HUES64 (cell line): Measurements from ENCODE around the gene RGS6.
A peak's percentile ranks its signal among the peaks of the same experiment; 100 is the strongest.

Experiments
- H3K27ac ChIP-seq: 2 replicates; pipeline ENCODE4 v1.7.0; 2013; ENCODE audit warnings: low read depth, low read length, inconsistent platforms
- H3K27me3 ChIP-seq: 2 replicates; pipeline ENCODE4 v1.6.1; 2013; ENCODE audit warnings: mild to moderate bottlenecking, low read length; ENCODE audit not compliant: insufficient read depth
- H3K36me3 ChIP-seq: 2 replicates; pipeline ENCODE4 v1.6.1; 2013; ENCODE audit warnings: mild to moderate bottlenecking, low read length; ENCODE audit not compliant: insufficient read depth
- H3K4me1 ChIP-seq: 2 replicates; pipeline ENCODE4 v1.6.1; 2013; ENCODE audit warnings: mild to moderate bottlenecking, low read length, moderate library complexity; ENCODE audit not compliant: insufficient read depth
- H3K4me3 ChIP-seq: 2 replicates; pipeline ENCODE4 v1.5.1; 2013; ENCODE audit warnings: mild to moderate bottlenecking, low read length, moderate library complexity
- H3K9ac ChIP-seq: 2 replicates; pipeline ENCODE4 v1.6.1; 2013; ENCODE audit warnings: mild to moderate bottlenecking, low read depth, low read length
- H3K9me3 ChIP-seq: 2 replicates; pipeline ENCODE4 v1.6.1; 2013; ENCODE audit warnings: low read depth, low read length; ENCODE audit not compliant: insufficient read depth
- WGBS: fragments of 150-250, 120-280 bp; methylation state at CpG from one replicate; pipeline ENCODE4 v1.1.7; 2013; ENCODE audit warnings: missing lambda C conversion rate; 5-methylcytosine and 5-hydroxymethylcytosine counted together

RGS6 gene

GRCh38 chr14:72554401-72554800 is 622.2 kb downstream of the RGS6 start:
- Histone ChIP-seq H3K4me1 (peaks cover 21% of the 10 kb centered on the region), H3K36me3 (no peaks in the 10 kb centered on the region), H3K9me3 (no peaks in the 10 kb centered on the region), H3K27me3 (no peaks in the 10 kb centered on the region), H3K27ac (no peak overlapping the region), H3K9ac (no peak overlapping the region), H3K4me3 (no peak overlapping the region)
- 92% methylated on average over 3 of the region's 4 CpGs for WGBS

DNA sequence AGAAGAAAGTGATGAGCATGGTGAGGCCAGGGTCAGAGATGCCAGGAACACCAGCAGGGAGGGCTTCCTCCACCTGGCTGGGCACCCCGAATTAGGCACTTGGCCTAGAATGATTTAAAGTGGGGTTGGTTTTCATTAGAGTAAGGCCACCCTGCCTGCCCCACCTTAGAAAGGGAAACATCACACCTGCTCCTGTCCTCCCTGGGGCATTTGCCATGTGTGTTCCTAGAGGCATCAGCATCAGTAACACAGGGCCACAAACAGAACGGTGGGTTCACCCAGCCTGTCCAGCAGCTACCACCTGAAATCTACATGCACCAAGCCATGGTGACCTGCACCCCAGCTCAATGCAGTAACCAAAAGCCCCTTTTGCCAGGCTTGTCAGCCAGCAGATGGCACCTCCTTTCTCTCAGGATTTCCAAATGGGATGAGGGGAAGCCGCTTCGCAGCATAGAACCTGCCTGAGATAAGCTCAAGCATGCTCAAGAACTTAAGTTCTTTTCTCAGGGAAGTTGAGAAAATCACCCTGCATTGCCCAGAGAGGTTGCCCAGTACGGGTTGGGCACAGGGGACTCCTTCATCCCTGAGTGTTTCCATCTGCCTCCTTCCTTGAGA is 622.9 kb downstream of the RGS6 start:
- Histone ChIP-seq H3K36me3 (no peaks in the 10 kb centered on the region), H3K27ac (no peak overlapping the region), H3K9me3 (no peaks in the 10 kb centered on the region), H3K4me3 (no peak overlapping the region), H3K4me1 (peaks cover 28% of the 10 kb centered on the region), H3K27me3 (no peaks in the 10 kb centered on the region), H3K9ac (no peak overlapping the region)
- 88% methylated on average over 5 of the region's 5 CpGs for WGBS

DNA sequence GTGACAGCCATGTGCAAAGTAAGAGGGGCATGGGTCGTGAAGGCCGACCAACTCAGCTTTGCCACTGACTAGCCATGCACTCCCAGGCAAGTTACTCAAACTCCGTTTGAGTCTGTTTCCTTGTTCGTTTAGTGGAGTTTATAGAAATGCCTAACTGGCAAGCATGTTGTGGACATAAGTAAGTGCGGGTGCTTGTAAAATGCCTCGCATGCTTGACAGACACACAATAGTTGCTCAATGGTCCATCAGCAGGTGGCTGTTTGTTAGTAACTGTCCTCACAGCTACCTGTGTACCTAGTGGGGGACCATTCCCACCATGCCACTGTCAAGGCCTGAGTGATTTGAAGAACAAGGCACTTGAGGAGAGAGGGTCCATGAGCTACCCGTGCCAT is 623.4 kb downstream of the RGS6 start:
- H3K9me3 ChIP-seq, result no peaks in the 10 kb centered on the region
- no peak overlapping the region for H3K27ac ChIP-seq
- no peaks in the 10 kb centered on the region for H3K27me3 ChIP-seq
- no peak overlapping the region for H3K9ac ChIP-seq
- no peaks in the 10 kb centered on the region for H3K36me3 ChIP-seq
- H3K4me3 ChIP-seq, result no peak overlapping the region
- H3K4me1 ChIP-seq, result peaks cover 30% of the 10 kb centered on the region
- 91% methylated on average over 7 of the region's 7 CpGs for WGBS

- no peak overlapping the region for H3K27ac ChIP-seq
- no peak overlapping the region for H3K9ac ChIP-seq
- peaks cover 30% of the 10 kb centered on the region for H3K4me1 ChIP-seq
- H3K36me3 ChIP-seq, result no peaks in the 10 kb centered on the region
- no peaks in the 10 kb centered on the region for H3K9me3 ChIP-seq
- no peak overlapping the region for H3K4me3 ChIP-seq
- no peaks in the 10 kb centered on the region for H3K27me3 ChIP-seq
- 96% methylated on average over 6 of the region's 6 CpGs for WGBS
Measured at GRCh38 chr14:72557671-72558070, 625.4 kb downstream of the RGS6 start.

- Histone ChIP-seq H3K9ac (no peak overlapping the region), H3K27ac (no peak overlapping the region)
- 92% methylated on average over 5 of the region's 5 CpGs for WGBS
Measured at GRCh38 chr14:72558721-72559120, 626.5 kb downstream of the RGS6 start.

DNA sequence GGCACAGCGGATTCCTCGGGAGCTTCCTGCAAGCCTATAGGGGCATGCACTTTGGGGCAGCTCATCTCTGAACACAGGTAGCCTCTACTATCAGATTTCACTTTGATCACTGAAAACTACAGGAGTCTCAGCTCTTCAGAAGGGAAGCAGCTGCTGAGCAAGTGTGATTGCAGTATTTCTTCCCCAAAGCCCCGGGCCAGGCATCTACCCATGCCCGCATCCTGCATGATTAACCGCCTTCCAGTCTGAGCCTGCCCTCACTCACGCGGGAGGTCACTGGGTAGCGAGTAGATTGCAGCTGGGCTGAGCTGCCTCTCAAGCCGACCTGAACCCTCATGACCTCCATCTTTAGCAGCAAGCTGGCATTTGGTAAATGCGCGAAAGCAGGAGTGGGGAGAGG is 627.0 kb downstream of the RGS6 start:
- Histone ChIP-seq H3K27ac (no peak overlapping the region), H3K4me3 (no peak overlapping the region), H3K9me3 (no peaks in the 10 kb centered on the region), H3K36me3 (no peaks in the 10 kb centered on the region), H3K4me1 (peaks cover 22% of the 10 kb centered on the region), H3K27me3 (no peaks in the 10 kb centered on the region), H3K9ac (0 out of 2 replicates have a peak overlapping the region, but pooled peaks have one; percentile 38)
- WGBS, result 68% methylated on average over 11 of the region's 11 CpGs

More at GRCh38 chr14:72558721-72559120, 626.5 kb downstream of the RGS6 start:
- Histone ChIP-seq H3K36me3 (no peaks in the 10 kb centered on the region), H3K4me1 (peaks cover 27% of the 10 kb centered on the region), H3K9me3 (no peaks in the 10 kb centered on the region), H3K4me3 (no peak overlapping the region), H3K27me3 (no peaks in the 10 kb centered on the region)

GRCh38 chr14:72559669-72560255 is 627.5 kb downstream of the RGS6 start:
- H3K4me3 ChIP-seq, result no peak overlapping the region
- H3K27me3 ChIP-seq, result no peaks in the 10 kb centered on the region
- 59% methylated on average over 6 of the region's 6 CpGs for WGBS

DNA sequence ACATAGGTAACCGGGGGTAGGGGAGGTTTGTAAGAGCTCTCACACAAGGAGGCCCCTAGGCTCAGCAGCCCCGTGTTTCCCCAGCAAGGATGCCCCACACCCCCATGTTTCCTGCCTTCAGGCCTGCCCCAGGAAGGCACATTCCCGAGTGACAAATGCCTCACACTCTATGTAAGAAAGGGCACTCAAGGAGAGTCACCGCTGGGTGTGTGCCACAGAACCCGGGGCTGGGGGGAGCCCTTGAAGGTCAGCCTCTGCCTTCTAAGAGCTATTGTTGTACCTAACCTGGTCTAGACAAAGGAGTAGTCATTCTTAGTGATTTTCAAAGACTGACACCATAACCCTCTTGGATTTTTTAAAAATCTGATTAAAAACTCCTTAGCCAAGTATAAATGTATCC is 628.1 kb downstream of the RGS6 start:
- H3K4me1 ChIP-seq, result peaks cover 21% of the 10 kb centered on the region; the same call in 1 of the 2 replicates
- 63% methylated on average over 5 of the region's 5 CpGs for WGBS
- H3K9ac ChIP-seq, result no peak overlapping the region
- no peaks in the 10 kb centered on the region for H3K27me3 ChIP-seq
- no peaks in the 10 kb centered on the region for H3K9me3 ChIP-seq
- no peak overlapping the region for H3K4me3 ChIP-seq
- no peaks in the 10 kb centered on the region for H3K36me3 ChIP-seq
- no peak overlapping the region for H3K27ac ChIP-seq

More at GRCh38 chr14:72559669-72560255, 627.5 kb downstream of the RGS6 start:
- H3K9me3 ChIP-seq, result no peaks in the 10 kb centered on the region
- peaks cover 21% of the 10 kb centered on the region; the same call in 1 of the 2 replicates for H3K4me1 ChIP-seq
- H3K27ac ChIP-seq, result no peak overlapping the region
- 0 out of 2 replicates have a peak overlapping the region, but pooled peaks have one; percentile 38 for H3K9ac ChIP-seq
- no peaks in the 10 kb centered on the region for H3K36me3 ChIP-seq

GRCh38 chr14:72560889-72561493 is 628.8 kb downstream of the RGS6 start:
- H3K4me1 ChIP-seq, result peaks cover 21% of the 10 kb centered on the region; the same call in 1 of the 2 replicates
- no peak overlapping the region for H3K27ac ChIP-seq
- no peaks in the 10 kb centered on the region for H3K27me3 ChIP-seq
- no peaks in the 10 kb centered on the region for H3K36me3 ChIP-seq
- H3K4me3 ChIP-seq, result no peak overlapping the region
- no peaks in the 10 kb centered on the region for H3K9me3 ChIP-seq
- H3K9ac ChIP-seq, result no peak overlapping the region
- WGBS, result 93% methylated on average over 12 of the region's 12 CpGs

GRCh38 chr14:72562300-72562699 is 630.1 kb downstream of the RGS6 start:
- WGBS, result 96% methylated on average over 20 of the region's 20 CpGs
- Histone ChIP-seq H3K36me3 (no peaks in the 10 kb centered on the region), H3K9me3 (no peaks in the 10 kb centered on the region), H3K27ac (no peak overlapping the region), H3K4me1 (peaks cover 21% of the 10 kb centered on the region; the same call in 1 of the 2 replicates), H3K4me3 (no peak overlapping the region), H3K9ac (no peak overlapping the region), H3K27me3 (no peaks in the 10 kb centered on the region)

DNA sequence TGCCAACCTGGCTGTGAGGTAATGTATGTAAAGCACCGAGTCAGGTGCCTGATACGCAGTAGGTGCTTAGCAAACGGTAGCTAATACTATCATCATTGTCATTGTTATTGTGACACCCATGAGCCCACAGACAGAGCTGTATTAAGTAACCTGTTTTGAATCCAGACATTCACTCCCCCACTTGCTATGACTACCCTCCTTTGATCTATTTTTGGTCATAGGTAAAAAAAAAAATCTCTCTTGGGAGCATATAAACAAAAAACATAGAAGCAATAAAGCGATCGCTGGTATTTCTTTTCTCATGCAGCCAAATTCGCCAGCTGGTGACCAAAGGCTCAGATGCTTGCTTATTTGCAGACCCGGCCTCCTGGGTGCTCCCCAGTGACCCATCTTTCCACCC is 631.4 kb downstream of the RGS6 start:
- no peak overlapping the region for H3K27ac ChIP-seq
- peaks cover 16% of the 10 kb centered on the region; the same call in 1 of the 2 replicates for H3K4me1 ChIP-seq
- 95% methylated on average over 7 of the region's 7 CpGs for WGBS
- H3K9me3 ChIP-seq, result no peaks in the 10 kb centered on the region
- no peaks in the 10 kb centered on the region for H3K27me3 ChIP-seq
- H3K9ac ChIP-seq, result no peak overlapping the region
- H3K4me3 ChIP-seq, result no peak overlapping the region
- no peaks in the 10 kb centered on the region for H3K36me3 ChIP-seq
